GM12875 (cell line): ENCODE data around the gene CDH1.

Experiments
- H3K4me3 ChIP-seq: one replicate; pipeline ENCODE4 v1.5.1; 2011; ENCODE audit warnings: low read depth, low read length, control low read depth
- CTCF ChIP-seq: IDR thresholded peaks from 2 replicates; pipeline ENCODE4 v1.5.1; 2011; ENCODE audit warnings: low read depth, mild to moderate bottlenecking, control low read depth, inconsistent platforms, low read length, moderate library complexity, borderline replicate concordance; ENCODE audit not compliant: insufficient read depth

Gene CDH1

GRCh38 chr16:68732042-68732680 lies 4.9 kb upstream of the CDH1 start:
- no peak for TF ChIP-seq CTCF
- no peak overlapping the region for H3K4me3 ChIP-seq

- TF ChIP-seq CTCF, result no peak
- no peak overlapping the region for H3K4me3 ChIP-seq
Measured at GRCh38 chr16:68732741-68733399, 4.2 kb upstream of the CDH1 start.

GRCh38 chr16:68733570-68733969 lies 3.5 kb upstream of the CDH1 start:
- no peak for TF ChIP-seq CTCF
- H3K4me3 ChIP-seq, result no peak overlapping the region

- no peak for TF ChIP-seq CTCF
- H3K4me3 ChIP-seq, result no peak overlapping the region
Measured at GRCh38 chr16:68734782-68735181, 2.3 kb upstream of the CDH1 start.

GRCh38 chr16:68736561-68736960 lies 531 bp upstream of the CDH1 start:
- no peak overlapping the region for H3K4me3 ChIP-seq

GRCh38 chr16:68737730-68738629 lies 888 bp downstream of the CDH1 start:
- no peak overlapping the region for H3K4me3 ChIP-seq
- TF ChIP-seq CTCF, result no peak

More at GRCh38 chr16:68736561-68736960, 531 bp upstream of the CDH1 start:
- no peak for TF ChIP-seq CTCF
